Vagina (tissue), 2 donors: ENCODE measurements around the gene CKS1B.

ENCODE experiments used
- POLR2A ChIP-seq, 2 donors: fragments of 450-650 bp; IDR thresholded peaks; one replicate each; pipeline ENCODE4 v1.6.1; 2017; ENCODE audit warnings: antibody characterized with exemption in 2 of 2, mild to moderate bottlenecking in 2 of 2, moderate library complexity in 2 of 2
- POLR2AphosphoS5 ChIP-seq, 2 donors: sonication (generic); formaldehyde crosslinking; IDR thresholded peaks; one replicate each; pipeline ENCODE4 v1.9.0; 2017; ENCODE audit warnings: antibody characterized with exemption in 2 of 2, mild to moderate bottlenecking in 2 of 2, low read depth in 1 of 2; ENCODE audit not compliant: insufficient read depth in 1 of 2

GRCh38 chr1:154988058-154988954 lies 13.8 kb downstream of the CKS1B start:
- no peak for TF ChIP-seq POLR2A (IDR thresholded peaks at IDR 0.05)
- TF ChIP-seq POLR2AphosphoS5 (IDR thresholded peaks at IDR 0.05; ENCODE audit: insufficient read depth in 1 of 2, low read depth in 1 of 2) = no peak
